IMR-90 (cell line): Measurements from ENCODE around the gene MAGI1. TPM values are rescaled to one million over a fixed set of nuclear protein-coding genes. Genes with fewer than 3 reads are reported as not detected.

Experiments
- ATAC-seq: fragments of 200-7000 bp; cut with Tn5 transposase; 2 replicates; pipeline ENCODE4 v1.9.1; 2020; ENCODE audit warnings: low read depth, mild to moderate bottlenecking, moderate library complexity
- BruUV-seq: library from RNA; stranded (reverse); fragments of 400-500 nt; replicated peaks from 2 replicates; lab custom pipeline; 2021; lab: Mats Ljungman, UMichigan
- CTCF ChIA-PET: fragments of 300-600 bp; formaldehyde crosslinking; extraction: SDS; loops from one replicate; lab custom pipeline; 2021; ENCODE audit warnings: antibody characterized with exemption; lab: Yijun Ruan, JAX
- POLR2A ChIA-PET: fragments of 300-600 bp; sonication (Branson Sonifier 250); formaldehyde crosslinking; loops from one replicate; lab custom pipeline; 2022; ENCODE audit warnings: antibody characterized with exemption; ENCODE audit not compliant: unreplicated experiment; lab: Charles Lee
- DNase-seq: peaks from one replicate; pipeline ENCODE4 v3.0.0; 2013
- H2AFZ ChIP-seq: replicated peaks from 2 replicates; pipeline ENCODE3; 2013; ENCODE audit warnings: low read length, mild to moderate bottlenecking; ENCODE audit not compliant: poor library complexity
- H2AK5ac ChIP-seq: 2 replicates; pipeline ENCODE4 v1.6.1; 2013; ENCODE audit warnings: low read depth, low read length, inconsistent platforms
- H2AK9ac ChIP-seq: replicated peaks from 2 replicates; pipeline ENCODE3; 2013; ENCODE audit warnings: mild to moderate bottlenecking, low read depth, low read length, moderate library complexity; ENCODE audit not compliant: poor library complexity
- H2BK120ac ChIP-seq: 2 replicates; pipeline ENCODE4 v1.6.1; 2013; ENCODE audit warnings: low read depth, low read length, inconsistent platforms
- H2BK15ac ChIP-seq: 3 replicates; pipeline ENCODE4 v1.6.1; 2013; ENCODE audit warnings: low read depth, low read length, inconsistent platforms
- H2BK20ac ChIP-seq: 2 replicates; pipeline ENCODE4 v1.6.1; 2013; ENCODE audit warnings: low read depth, mild to moderate bottlenecking, inconsistent platforms, low read length, moderate library complexity
- H2BK5ac ChIP-seq: 2 replicates; pipeline ENCODE4 v1.6.1; 2013; ENCODE audit warnings: mild to moderate bottlenecking, low read depth, low read length, inconsistent platforms; ENCODE audit not compliant: poor library complexity, severe bottlenecking
- H3K14ac ChIP-seq: replicated peaks from 2 replicates; pipeline ENCODE4 v1.6.1; 2013; ENCODE audit warnings: low read depth, low read length, inconsistent platforms
- H3K18ac ChIP-seq: 2 replicates; pipeline ENCODE4 v1.6.1; 2013; ENCODE audit warnings: low read depth, low read length, control low read depth
- H3K23ac ChIP-seq: 2 replicates; pipeline ENCODE4 v1.6.1; 2013; ENCODE audit warnings: low read depth, low read length, inconsistent platforms
- H3K27ac ChIP-seq: 2 replicates; pipeline ENCODE4 v1.5.1; 2013; ENCODE audit warnings: mild to moderate bottlenecking, control low read depth, low read length; ENCODE audit not compliant: insufficient read depth
- H3K27me3 ChIP-seq: 2 replicates; pipeline ENCODE4 v1.6.1; 2013; ENCODE audit warnings: low read length; ENCODE audit not compliant: control insufficient read depth, insufficient read depth
- H3K36me3 ChIP-seq: 2 replicates; pipeline ENCODE4 v1.6.1; 2013; ENCODE audit warnings: low read length, mixed read lengths; ENCODE audit not compliant: control insufficient read depth, insufficient read depth
- H3K4ac ChIP-seq: 2 replicates; pipeline ENCODE4 v1.6.1; 2013; ENCODE audit warnings: low read depth, low read length, inconsistent platforms
- H3K4me1 ChIP-seq: 2 replicates; pipeline ENCODE4 v1.6.1; 2013; ENCODE audit warnings: low read length, mixed read lengths; ENCODE audit not compliant: control insufficient read depth, insufficient read depth
- H3K4me2 ChIP-seq: 2 replicates; pipeline ENCODE4 v1.6.1; 2013; ENCODE audit warnings: low read depth, mild to moderate bottlenecking, control low read depth, low read length, moderate library complexity
- H3K4me3 ChIP-seq: 2 replicates; pipeline ENCODE4 v1.5.1; 2013; ENCODE audit warnings: low read depth, mild to moderate bottlenecking, control low read depth, low read length, moderate library complexity; ENCODE audit not compliant: insufficient read depth
- H3K56ac ChIP-seq: 2 replicates; pipeline ENCODE4 v1.6.1; 2013; ENCODE audit warnings: low read length, inconsistent platforms; ENCODE audit not compliant: insufficient read depth; ENCODE audit errors: extremely low read depth
- H3K79me1 ChIP-seq, 2 experiments: 2 replicates each; pipeline ENCODE4 v1.6.1; 2013; ENCODE audit warnings: low read length in 2 of 2, inconsistent platforms in 1 of 2, low read depth in 1 of 2
- H3K9ac ChIP-seq: 2 replicates; pipeline ENCODE4 v1.6.1; 2013; ENCODE audit warnings: low read depth, low read length, control low read depth
- H3K9me1 ChIP-seq: 2 replicates; pipeline ENCODE4 v1.6.1; 2013; ENCODE audit warnings: low read length, inconsistent platforms; ENCODE audit not compliant: insufficient read depth
- H3K9me3 ChIP-seq: 2 replicates; pipeline ENCODE4 v1.6.1; 2013; ENCODE audit warnings: low read length; ENCODE audit not compliant: control insufficient read depth, insufficient read depth
- H4K20me1 ChIP-seq: 2 replicates; pipeline ENCODE4 v1.6.1; 2013; ENCODE audit warnings: low read length, inconsistent platforms; ENCODE audit not compliant: insufficient read depth
- H4K5ac ChIP-seq: 2 replicates; pipeline ENCODE4 v1.6.1; 2013; ENCODE audit warnings: mild to moderate bottlenecking, low read depth, low read length, control low read depth
- H4K8ac ChIP-seq, 2 experiments: 2 replicates each; pipeline ENCODE4 v1.6.1; 2013; ENCODE audit warnings: low read depth in 2 of 2, low read length in 2 of 2, control low read depth in 1 of 2, inconsistent platforms in 1 of 2
- H4K91ac ChIP-seq: 2 replicates; pipeline ENCODE4 v1.6.1; 2013; ENCODE audit warnings: low read depth, low read length, inconsistent platforms; ENCODE audit not compliant: insufficient read depth
- BHLHE40 ChIP-seq: fragments of 150-350 bp; IDR thresholded peaks from 2 replicates; pipeline ENCODE4 v1.6.1; 2016; ENCODE audit warnings: mild to moderate bottlenecking, low read depth, low read length
- CEBPB ChIP-seq: IDR thresholded peaks from 2 replicates; pipeline ENCODE4 v1.6.1; 2012; ENCODE audit warnings: low read depth, low read length, improper control_type of control experiment
- CHD1 ChIP-seq: IDR thresholded peaks from 2 replicates; pipeline ENCODE4 v1.6.1; 2012; ENCODE audit warnings: low read depth, low read length, improper control_type of control experiment
- CTCF ChIP-seq: conservative IDR thresholded peaks from 2 replicates; pipeline ENCODE4 v1.5.1; 2012; ENCODE audit warnings: mild to moderate bottlenecking, low read depth, low read length, improper control_type of control experiment
- ELK1 ChIP-seq: fragments of 150-350 bp; IDR thresholded peaks from 2 replicates; pipeline ENCODE4 v1.6.1; 2016; ENCODE audit warnings: low read depth, mild to moderate bottlenecking, low read length, moderate library complexity, borderline replicate concordance
- FOS ChIP-seq: fragments of 150-350 bp; IDR thresholded peaks from 2 replicates; pipeline ENCODE4 v1.6.1; 2016; ENCODE audit warnings: low read depth, low read length
- MAFK ChIP-seq: IDR thresholded peaks from 2 replicates; pipeline ENCODE4 v1.6.1; 2012; ENCODE audit warnings: low read depth, low read length, improper control_type of control experiment
- MAZ ChIP-seq: IDR thresholded peaks from 2 replicates; pipeline ENCODE4 v1.6.1; 2012; ENCODE audit warnings: low read depth, mild to moderate bottlenecking, low read length, improper control_type of control experiment, moderate library complexity, borderline replicate concordance
- MXI1 ChIP-seq: IDR thresholded peaks from 2 replicates; pipeline ENCODE4 v1.6.1; 2012; ENCODE audit warnings: low read depth, mild to moderate bottlenecking, low read length, moderate library complexity, borderline replicate concordance
- NFE2L2 ChIP-seq: fragments of 150-350 bp; IDR thresholded peaks from 2 replicates; pipeline ENCODE4 v1.6.1; 2016; ENCODE audit warnings: low read depth, mild to moderate bottlenecking, low read length
- POLR2A ChIP-seq: IDR thresholded peaks from 2 replicates; pipeline ENCODE4 v1.6.1; 2012; ENCODE audit warnings: mild to moderate bottlenecking, low read depth, low read length
- RAD21 ChIP-seq: IDR thresholded peaks from 2 replicates; pipeline ENCODE4 v1.6.1; 2012; ENCODE audit warnings: low read length, improper control_type of control experiment
- RCOR1 ChIP-seq: IDR thresholded peaks from 2 replicates; pipeline ENCODE4 v1.6.1; 2012; ENCODE audit warnings: mild to moderate bottlenecking, low read length, improper control_type of control experiment; ENCODE audit not compliant: insufficient replicate concordance
- RFX5 ChIP-seq: IDR thresholded peaks from 2 replicates; pipeline ENCODE4 v1.8.0; 2012; ENCODE audit warnings: low read depth, mild to moderate bottlenecking, low read length, moderate library complexity
- SMC3 ChIP-seq: fragments of 150-350 bp; IDR thresholded peaks from 2 replicates; pipeline ENCODE4 v1.6.1; 2016; ENCODE audit warnings: low read depth, mild to moderate bottlenecking, antibody characterized with exemption, low read length, moderate library complexity
- USF2 ChIP-seq: fragments of 150-350 bp; IDR thresholded peaks from 2 replicates; pipeline ENCODE4 v1.6.1; 2017; ENCODE audit warnings: mild to moderate bottlenecking, antibody characterized with exemption, low read length, low read depth
- WGBS, 2 experiments: methylation state at CpG; one replicate each; pipeline versions ENCODE4 v1.1.5 to v1.1.7; 2013; ENCODE audit warnings: missing lambda C conversion rate in 2 of 2; ENCODE audit not compliant: insufficient read length in 1 of 2; ENCODE audit errors: extremely low coverage in 2 of 2; 5-methylcytosine and 5-hydroxymethylcytosine counted together
- dilution Hi-C: fragments of 300-500 bp; cut with HindIII; formaldehyde crosslinking; loops from one replicate; pipeline ENCODE4 v1.14.3; 2018; ENCODE audit warnings: low sequenced_read_pairs; ENCODE audit not compliant: unreplicated experiment
- in situ Hi-C: fragments of 300-500 bp; cut with MboI; formaldehyde crosslinking; loops from 3 replicates; pipeline ENCODE4 v1.14.3; 2019; ENCODE audit warnings: low sequenced_read_pairs, inconsistent platforms, mixed read lengths
- intact Hi-C: fragments of 100-400 bp; cut with micrococcal nuclease; formaldehyde crosslinking; loops from 2 replicates; pipeline ENCODE4 v1.10.0; 2022
- polyA plus RNA-seq, 3 experiments: library from polyadenylated mRNA; depleted of rRNA; stranded (reverse); fragments of >200 nt; gene quantifications; 2 replicates each; pipeline ENCODE4 v1.2.3, GENCODE V29; 2012; ENCODE audit warnings: low replicate concordance in 1 of 3
- total RNA-seq: library from RNA; depleted of rRNA; stranded (reverse); fragments of >200 nt; gene quantifications from 2 replicates; pipeline ENCODE4 v1.2.3, GENCODE V29; 2012

Gene MAGI1
- total and polyA plus RNA-seq, 2 of the 4 experiments (the other 2 are of a cell fraction) = 14.5 to 24.2 TPM

- no peak overlapping the region for H3K14ac ChIP-seq
- no peak overlapping the region for H2AFZ ChIP-seq
- in situ Hi-C loops (no loop called here), intact Hi-C loops (no loop called here), dilution Hi-C loops (no loop called here)
- H3K4ac ChIP-seq = no peak overlapping the region
- H3K27ac ChIP-seq = no peak overlapping the region
- DNase-seq (no peak), ATAC-seq (no peak)
- no CpG with 5 or more reads among the region's 4 CpGs for WGBS, 2 experiments
- no peak overlapping the region for H3K9ac ChIP-seq
- peaks cover 3% of the 10 kb centered on the region for H3K36me3 ChIP-seq
- no peaks in the 10 kb centered on the region for H3K27me3 ChIP-seq
- H3K56ac ChIP-seq = no peak overlapping the region
- H2BK15ac ChIP-seq = no peak overlapping the region
- no peak overlapping the region for H2BK20ac ChIP-seq
- TF ChIP-seq NFE2L2 (no peak), RAD21 (no peak), RFX5 (no peak), CHD1 (no peak), ELK1 (no peak), BHLHE40 (no peak), CEBPB (no peak), MAFK (no peak), USF2 (no peak), SMC3 (no peak), CTCF (no peak), FOS (no peak), RCOR1 (no peak), MXI1 (no peak), POLR2A (no peak), MAZ (no peak)
- no peak overlapping the region for H2AK9ac ChIP-seq
- no peaks in the 10 kb centered on the region for H3K9me1 ChIP-seq
- H2BK120ac ChIP-seq = no peak overlapping the region
- H4K20me1 ChIP-seq = no peaks in the 10 kb centered on the region
- BruUV-seq = TSS peak; percentile 52
- H3K4me1 ChIP-seq = peaks cover 2% of the 10 kb centered on the region; the same call in 1 of the 2 replicates
- no peak overlapping the region for H3K18ac ChIP-seq
- no peaks in the 10 kb centered on the region for H3K9me3 ChIP-seq
- H2AK5ac ChIP-seq = no peak overlapping the region
- ChIA-PET CTCF (interaction anchor here (0.6 kb wide), 1 partner anchor 34 kb away, joined by 4 read pairs; no protein-coding TSS in a partner anchor), POLR2A (no interaction called here)
- no peak overlapping the region for H4K8ac ChIP-seq
- no peak overlapping the region for H3K4me3 ChIP-seq
- H3K4me2 ChIP-seq = no peak overlapping the region
- no peak overlapping the region for H2BK5ac ChIP-seq
- H4K91ac ChIP-seq = no peak overlapping the region
- H3K79me1 ChIP-seq = no peaks in the 10 kb centered on the region
- H3K23ac ChIP-seq = no peak overlapping the region
- no peak overlapping the region for H4K5ac ChIP-seq
These were observed 683.8 kb downstream of the MAGI1 start for GRCh38 chr3:65354880-65355279.
